Measurements from ENCODE around the gene ANKRD42. TPM values are rescaled to one million over a fixed set of nuclear protein-coding genes. Genes with fewer than 3 reads are reported as not detected.
A peak's percentile ranks its signal among the peaks of the same experiment; 100 is the strongest.

ANKRD42 gene
- total RNA-seq, 1 experiment from 2014 or later = 10.4 TPM

- DNase-seq = no peak
- H3K4me2 ChIP-seq = no peak overlapping the region
- no peaks in the 10 kb centered on the region for H3K9me2 ChIP-seq (ENCODE audit: insufficient read depth)
- H3K27me3 ChIP-seq (ENCODE audit: insufficient read depth, low read depth) = no peaks in the 10 kb centered on the region
- peaks cover 25% of the 10 kb centered on the region for H3K4me1 ChIP-seq (replicated peaks; ENCODE audit: insufficient read depth)
- BruUV-seq (replicated peaks) = no TSS peak
- peaks cover 23% of the 10 kb centered on the region for H3K36me3 ChIP-seq (ENCODE audit: low read depth)
- TF ChIP-seq EZH2 (IDR thresholded peaks at IDR 0.05; ENCODE audit: low read depth) = no peak
- no peak for TF ChIP-seq CTCF (conservative IDR thresholded peaks at IDR 0.05)
- POLR2A ChIA-PET (ENCODE audit: unreplicated experiment) = no interaction called here
- CTCF ChIA-PET = no interaction called here
- intact Hi-C loops (cut with micrococcal nuclease; ENCODE audit: unreplicated experiment) = loop anchor here (10.0 kb wide), 1 partner anchor 93 kb away; the partner anchor contains the start of gene CCDC90B
- no peaks in the 10 kb centered on the region for H4K20me1 ChIP-seq (ENCODE audit: insufficient read depth)
- H3K9me3 ChIP-seq (ENCODE audit: insufficient read depth, low read depth) = no peaks in the 10 kb centered on the region
- peaks cover 51% of the 10 kb centered on the region for H3F3A ChIP-seq (ENCODE audit: insufficient read depth, low read depth)
- no peak overlapping the region for H2AFZ ChIP-seq
- H3K4me3 ChIP-seq = no peak overlapping the region
- no peak overlapping the region for H3K27ac ChIP-seq
- peaks cover 36% of the 10 kb centered on the region for H3K79me2 ChIP-seq (ENCODE audit: low read depth)
Observed at GRCh38 chr11:83191491-83191890, 2.0 kb upstream of the ANKRD42 start.

GRCh38 chr11:83191986-83192385 lies 1.5 kb upstream of the ANKRD42 start:
- H3K4me3 ChIP-seq = peak overlapping the region; percentile 72
- H3K27ac ChIP-seq = no peak overlapping the region
- H3K27me3 ChIP-seq (ENCODE audit: insufficient read depth, low read depth) = no peaks in the 10 kb centered on the region
- no peaks in the 10 kb centered on the region for H3K9me3 ChIP-seq (ENCODE audit: insufficient read depth, low read depth)
- intact Hi-C loops (cut with micrococcal nuclease; ENCODE audit: unreplicated experiment) = loop anchor here (2.0 to 10.0 kb wide), 3 partner anchors 31 to 291 kb away; partner anchors contain the start of genes CCDC90B, DDIAS and PRCP
- peaks cover 41% of the 10 kb centered on the region for H3K79me2 ChIP-seq (ENCODE audit: low read depth)
- H3K4me2 ChIP-seq = peak overlapping the region; percentile 93
- no peak for DNase-seq
- BruUV-seq (replicated peaks) = no TSS peak
- H3K4me1 ChIP-seq (replicated peaks; ENCODE audit: insufficient read depth) = peaks cover 30% of the 10 kb centered on the region
- TF ChIP-seq CTCF (conservative IDR thresholded peaks at IDR 0.05) (no peak), EZH2 (IDR thresholded peaks at IDR 0.05; ENCODE audit: low read depth) (no peak)
- ChIA-PET POLR2A (ENCODE audit: unreplicated experiment) (no interaction called here), CTCF (no interaction called here)
- H3K36me3 ChIP-seq (ENCODE audit: low read depth) = peaks cover 23% of the 10 kb centered on the region
- no peaks in the 10 kb centered on the region for H4K20me1 ChIP-seq (ENCODE audit: insufficient read depth)
- peaks cover 46% of the 10 kb centered on the region; the same call in 1 of the 2 replicates for H3F3A ChIP-seq (ENCODE audit: insufficient read depth, low read depth)
- no peak overlapping the region for H2AFZ ChIP-seq
- no peaks in the 10 kb centered on the region for H3K9me2 ChIP-seq (ENCODE audit: insufficient read depth)

- peaks cover 32% of the 10 kb centered on the region for H3K4me1 ChIP-seq (replicated peaks; ENCODE audit: insufficient read depth)
- no TSS peak for BruUV-seq (replicated peaks)
- ChIA-PET CTCF (no interaction called here), POLR2A (ENCODE audit: unreplicated experiment) (interaction anchor here (0.8 kb wide), 1 partner anchor 37 kb away, joined by 8 read pairs; no protein-coding TSS in a partner anchor)
- H3K27ac ChIP-seq = peak overlapping the region; percentile 42
- intact Hi-C loops (cut with micrococcal nuclease; ENCODE audit: unreplicated experiment) = loop anchor here (1.0 to 10.0 kb wide), 4 partner anchors 32 to 292 kb away; partner anchors contain the start of genes CCDC90B, DDIAS, PRCP and RAB30
- no peaks in the 10 kb centered on the region for H3K9me2 ChIP-seq (ENCODE audit: insufficient read depth)
- no peak for DNase-seq
- TF ChIP-seq CTCF (conservative IDR thresholded peaks at IDR 0.05) (no peak), EZH2 (IDR thresholded peaks at IDR 0.05; ENCODE audit: low read depth) (no peak)
- H3K36me3 ChIP-seq (ENCODE audit: low read depth) = peaks cover 23% of the 10 kb centered on the region
- H3K9me3 ChIP-seq (ENCODE audit: insufficient read depth, low read depth) = no peaks in the 10 kb centered on the region
- peaks cover 39% of the 10 kb centered on the region; the same call in 1 of the 2 replicates for H3F3A ChIP-seq (ENCODE audit: insufficient read depth, low read depth)
- H3K4me2 ChIP-seq = peak overlapping the region; percentile 93
- peak overlapping the region; percentile 87 for H2AFZ ChIP-seq
- H3K4me3 ChIP-seq = peak overlapping the region; percentile 72
- no peaks in the 10 kb centered on the region for H3K27me3 ChIP-seq (ENCODE audit: insufficient read depth, low read depth)
- no peaks in the 10 kb centered on the region for H4K20me1 ChIP-seq (ENCODE audit: insufficient read depth)
- H3K79me2 ChIP-seq (ENCODE audit: low read depth) = peaks cover 43% of the 10 kb centered on the region
Observed at GRCh38 chr11:83192606-83193245, 786 bp upstream of the ANKRD42 start.

Data from PC-9 (cell line).